Calu3 (cell line): ENCODE results near the gene KLHL6. TPM values are rescaled to one million over a fixed set of nuclear protein-coding genes. Genes with fewer than 3 reads are reported as not detected.
"Not testable (repeated sequence)": the region's sequence is repeated elsewhere in the genome, so short reads cannot be mapped to it uniquely, and the experiment has no call there.

Experiments used
- BruUV-seq: library from RNA; stranded (reverse); fragments of 400-500 nt; replicated peaks from 2 replicates; lab custom pipeline; 2021; lab: Mats Ljungman, UMichigan
- CTCF ChIA-PET: fragments of 300-600 bp; sonication (Branson Sonifier 250); formaldehyde crosslinking; loops from one replicate; lab custom pipeline; 2022; ENCODE audit warnings: antibody characterized with exemption; lab: Charles Lee
- DNase-seq: peaks from one replicate; pipeline ENCODE4 v3.0.0; 2022
- H3K27ac Mint-ChIP-seq: one replicate; pipeline ENCODE4 v1.8.0; 2022; ENCODE audit warnings: mixed read lengths; ENCODE audit not compliant: unreplicated experiment
- H3K27me3 Mint-ChIP-seq: one replicate; pipeline ENCODE4 v1.8.0; 2022; ENCODE audit warnings: mixed read lengths; ENCODE audit not compliant: unreplicated experiment
- H3K36me3 Mint-ChIP-seq: one replicate; pipeline ENCODE4 v1.8.0; 2022; ENCODE audit warnings: mild to moderate bottlenecking, moderate library complexity, mixed read lengths; ENCODE audit not compliant: insufficient read depth, unreplicated experiment
- H3K4me1 Mint-ChIP-seq: one replicate; pipeline ENCODE4 v1.8.0; 2022; ENCODE audit warnings: mild to moderate bottlenecking, low read depth, mixed read lengths; ENCODE audit not compliant: unreplicated experiment
- H3K4me3 Mint-ChIP-seq: one replicate; pipeline ENCODE4 v1.8.0; 2022; ENCODE audit warnings: mild to moderate bottlenecking, low read depth, moderate library complexity, mixed read lengths; ENCODE audit not compliant: unreplicated experiment
- H3K9me3 Mint-ChIP-seq: one replicate; pipeline ENCODE4 v1.8.0; 2022; ENCODE audit warnings: low read depth, mixed read lengths; ENCODE audit not compliant: unreplicated experiment
- intact Hi-C: fragments of 100-400 bp; cut with micrococcal nuclease; formaldehyde crosslinking; loops from one replicate; pipeline ENCODE4 v1.10.0; 2022; ENCODE audit not compliant: unreplicated experiment
- total RNA-seq: library from RNA; stranded (reverse); gene quantifications from 2 replicates; pipeline ENCODE4 v1.2.3, GENCODE V29; 2022
- TF ChIP-seq, protein P1 (sequence below): fragments of 200-600 bp; IDR thresholded peaks from one replicate; pipeline ENCODE4 v1.8.0; 2022; ENCODE audit warnings: antibody characterized with exemption; ENCODE audit not compliant: unreplicated experiment

Gene KLHL6
- total RNA-seq, 1 experiment from 2014 or later, result not detected

DNA sequence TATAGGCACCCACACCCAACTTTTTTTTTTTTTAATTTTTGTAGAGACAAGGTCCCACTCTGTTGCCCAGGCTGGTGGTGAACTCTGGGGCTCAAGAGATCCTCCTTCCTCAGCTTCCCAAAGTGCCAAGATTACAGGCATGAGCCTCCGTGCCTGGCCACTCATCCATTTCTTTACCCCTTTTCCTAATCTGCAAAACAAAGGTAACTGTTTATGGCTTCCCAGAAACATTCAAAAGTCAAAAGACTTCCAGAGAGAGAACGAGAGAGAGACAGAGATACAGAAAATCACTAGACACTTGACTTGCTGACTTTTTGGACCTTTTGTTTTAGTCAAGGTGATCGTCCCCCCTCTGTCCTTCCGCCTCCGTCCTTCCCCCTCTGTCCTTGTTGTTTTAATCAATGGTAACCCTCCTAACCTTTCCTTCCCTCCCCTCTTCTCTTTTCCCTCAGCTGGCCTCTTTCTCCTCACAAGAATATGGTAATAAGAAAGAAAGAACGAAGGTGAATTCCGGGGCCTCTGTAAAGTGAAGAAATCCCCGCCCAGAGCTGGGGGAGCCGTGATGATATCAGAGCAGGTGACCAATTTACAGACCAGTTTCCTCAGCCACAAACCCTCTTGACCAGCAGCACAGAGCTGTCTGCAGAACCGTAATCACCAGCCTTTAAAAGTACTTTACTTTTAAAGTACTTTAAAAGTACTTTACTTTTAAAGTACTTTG, 21.9 kb downstream of the KLHL6 start:
- intact Hi-C loops, result no loop called here
- Mint-ChIP-seq H3K27ac (no peak overlapping the region), H3K9me3 (no peaks in the 10 kb centered on the region), H3K4me1 (peaks cover 7% of the 10 kb centered on the region), H3K4me3 (no peak overlapping the region), H3K36me3 (no peaks in the 10 kb centered on the region), H3K27me3 (peaks cover 45% of the 10 kb centered on the region)
- TF ChIP-seq, protein P1, sequence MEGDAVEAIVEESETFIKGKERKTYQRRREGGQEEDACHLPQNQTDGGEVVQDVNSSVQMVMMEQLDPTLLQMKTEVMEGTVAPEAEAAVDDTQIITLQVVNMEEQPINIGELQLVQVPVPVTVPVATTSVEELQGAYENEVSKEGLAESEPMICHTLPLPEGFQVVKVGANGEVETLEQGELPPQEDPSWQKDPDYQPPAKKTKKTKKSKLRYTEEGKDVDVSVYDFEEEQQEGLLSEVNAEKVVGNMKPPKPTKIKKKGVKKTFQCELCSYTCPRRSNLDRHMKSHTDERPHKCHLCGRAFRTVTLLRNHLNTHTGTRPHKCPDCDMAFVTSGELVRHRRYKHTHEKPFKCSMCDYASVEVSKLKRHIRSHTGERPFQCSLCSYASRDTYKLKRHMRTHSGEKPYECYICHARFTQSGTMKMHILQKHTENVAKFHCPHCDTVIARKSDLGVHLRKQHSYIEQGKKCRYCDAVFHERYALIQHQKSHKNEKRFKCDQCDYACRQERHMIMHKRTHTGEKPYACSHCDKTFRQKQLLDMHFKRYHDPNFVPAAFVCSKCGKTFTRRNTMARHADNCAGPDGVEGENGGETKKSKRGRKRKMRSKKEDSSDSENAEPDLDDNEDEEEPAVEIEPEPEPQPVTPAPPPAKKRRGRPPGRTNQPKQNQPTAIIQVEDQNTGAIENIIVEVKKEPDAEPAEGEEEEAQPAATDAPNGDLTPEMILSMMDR, result no peak
- no TSS peak for BruUV-seq
- CTCF ChIA-PET, result interaction anchor here (0.9 kb wide), 1 partner anchor 15 kb away, joined by 5 read pairs; no protein-coding TSS in a partner anchor
- no peak for DNase-seq

- Mint-ChIP-seq H3K9me3 (no peaks in the 10 kb centered on the region), H3K4me3 (no peak overlapping the region), H3K36me3 (no peaks in the 10 kb centered on the region), H3K27ac (no peak overlapping the region), H3K27me3 (peaks cover 45% of the 10 kb centered on the region), H3K4me1 (peaks cover 7% of the 10 kb centered on the region)
- TF ChIP-seq, protein P1, result no peak
- intact Hi-C loops, result no loop called here
- BruUV-seq, result no TSS peak
- CTCF ChIA-PET, result interaction anchor here (0.9 kb wide), 1 partner anchor 15 kb away, joined by 5 read pairs; no protein-coding TSS in a partner anchor
- no peak for DNase-seq
Measured at GRCh38 chr3:183532620-183533411, 22.7 kb downstream of the KLHL6 start.

DNA sequence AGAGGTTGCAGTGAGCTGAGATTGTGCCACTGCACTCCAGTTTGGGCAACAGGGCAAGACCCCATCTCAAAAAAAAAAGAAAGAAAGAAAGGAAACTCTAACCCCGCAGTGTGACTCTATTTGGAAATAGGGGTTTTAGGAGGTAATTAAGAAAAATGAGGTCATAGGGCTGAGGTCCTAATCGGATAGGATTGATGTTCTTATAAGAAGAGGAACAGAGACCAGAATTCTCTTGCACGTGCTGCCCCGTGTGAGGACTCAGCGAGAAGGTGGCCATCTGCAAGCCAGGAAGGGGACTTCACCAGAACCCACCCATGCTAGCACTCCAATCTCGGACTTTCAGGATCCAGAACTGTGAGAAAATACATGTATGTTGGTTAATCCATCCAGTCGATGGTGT, 25.8 kb downstream of the KLHL6 start:
- Mint-ChIP-seq H3K27me3 (peaks cover 45% of the 10 kb centered on the region), H3K4me3 (no peak overlapping the region), H3K27ac (no peak overlapping the region), H3K4me1 (peaks cover 7% of the 10 kb centered on the region), H3K9me3 (no peaks in the 10 kb centered on the region), H3K36me3 (no peaks in the 10 kb centered on the region)
- no TSS peak for BruUV-seq
- no peak for DNase-seq
- CTCF ChIA-PET, result no interaction called here
- TF ChIP-seq, protein P1, result no peak
- intact Hi-C loops, result no loop called here

GRCh38 chr3:183529185-183529584, 26.3 kb downstream of the KLHL6 start:
- TF ChIP-seq, protein P1, result no peak
- no peak for DNase-seq
- no TSS peak for BruUV-seq
- Mint-ChIP-seq H3K27me3 (peaks cover 45% of the 10 kb centered on the region), H3K27ac (no peak overlapping the region), H3K4me1 (peaks cover 7% of the 10 kb centered on the region), H3K9me3 (no peaks in the 10 kb centered on the region), H3K4me3 (no peak overlapping the region), H3K36me3 (no peaks in the 10 kb centered on the region)
- intact Hi-C loops, result no loop called here
- CTCF ChIA-PET, result interaction anchor here (0.6 kb wide), 1 partner anchor 114 kb away, joined by 3 read pairs; no protein-coding TSS in a partner anchor

- H3K4me3 Mint-ChIP-seq, intact Hi-C loops, H3K27ac Mint-ChIP-seq, H3K36me3 Mint-ChIP-seq, DNase-seq, H3K9me3 Mint-ChIP-seq, BruUV-seq, H3K4me1 Mint-ChIP-seq: not testable (repeated sequence)
- peaks cover 41% of the 10 kb centered on the region for H3K27me3 Mint-ChIP-seq
- CTCF ChIA-PET, result interaction anchor here (0.6 kb wide), 1 partner anchor 113 kb away, joined by 3 read pairs; no protein-coding TSS in a partner anchor
Measured at GRCh38 chr3:183528758-183529157, 26.7 kb downstream of the KLHL6 start.
